NCI-H446 treated with DMSO at 0.1 percent for 48 hours (cell line): ENCODE data around the gene ERBB4.

ENCODE experiments used
- DNase-seq: peaks from one replicate; lab custom pipeline; 2025; lab: John Stamatoyannopoulos, UW

Gene ERBB4

GRCh38 chr2:211835695-211836094 lies 702.9 kb downstream of the ERBB4 start:
- DNase-seq: no peak

- no peak for DNase-seq
Measured at GRCh38 chr2:211833582-211834279, 704.9 kb downstream of the ERBB4 start.

- DNase-seq: no peak
Measured at GRCh38 chr2:211829725-211830124, 708.9 kb downstream of the ERBB4 start.

DNA sequence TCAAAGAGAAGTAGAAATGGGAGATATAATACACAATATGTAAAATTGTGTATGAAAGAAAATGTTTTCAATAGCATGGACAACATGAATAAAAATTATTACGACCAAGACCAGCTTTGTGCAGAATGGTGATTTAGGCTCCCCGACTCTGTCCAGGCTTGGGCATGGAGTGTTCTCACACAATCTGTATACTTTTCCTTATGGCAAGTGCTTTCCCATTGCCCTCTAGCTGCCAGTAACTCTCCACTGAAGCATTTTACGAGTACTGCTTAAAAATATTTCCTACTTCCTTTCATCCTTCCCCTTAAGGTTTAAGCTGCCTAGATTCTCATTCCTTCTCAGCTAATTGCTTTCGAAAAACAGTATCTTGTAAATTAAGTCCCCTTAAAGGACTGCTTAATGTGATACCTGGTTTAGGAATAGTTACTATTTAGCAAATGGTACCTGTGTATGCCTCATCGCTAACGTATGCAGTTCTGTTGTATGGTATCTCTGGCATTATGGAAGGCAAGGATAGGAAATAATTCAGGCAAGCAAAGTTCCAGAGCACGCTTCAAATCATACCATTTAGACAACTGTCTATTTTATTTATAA lies 714.6 kb downstream of the ERBB4 start:
- no peak for DNase-seq

GRCh38 chr2:211822686-211823335 lies 715.8 kb downstream of the ERBB4 start:
- DNase-seq: no peak

DNA sequence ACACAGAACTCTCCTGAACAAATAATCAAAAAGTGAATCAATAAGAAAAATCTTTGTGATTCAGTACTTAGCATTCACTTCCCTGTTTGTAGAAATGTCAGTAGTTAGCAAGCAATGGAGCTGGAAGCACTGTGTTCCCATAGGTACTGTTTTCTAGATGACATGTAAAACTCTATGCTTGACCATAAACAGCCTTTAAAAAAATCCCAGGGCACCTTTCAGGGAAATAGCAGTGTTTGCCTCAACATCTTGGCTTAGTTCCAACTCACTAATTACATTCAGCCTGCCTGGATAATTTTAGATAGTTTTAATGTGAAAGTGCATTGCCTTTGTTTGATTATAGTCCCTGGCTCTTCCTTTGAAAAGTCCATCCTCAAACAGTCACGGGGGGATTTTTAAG lies 721.8 kb downstream of the ERBB4 start:
- DNase-seq: peak; percentile 33

- no peak for DNase-seq
Measured at GRCh38 chr2:211812587-211812986, 726.0 kb downstream of the ERBB4 start.

DNA sequence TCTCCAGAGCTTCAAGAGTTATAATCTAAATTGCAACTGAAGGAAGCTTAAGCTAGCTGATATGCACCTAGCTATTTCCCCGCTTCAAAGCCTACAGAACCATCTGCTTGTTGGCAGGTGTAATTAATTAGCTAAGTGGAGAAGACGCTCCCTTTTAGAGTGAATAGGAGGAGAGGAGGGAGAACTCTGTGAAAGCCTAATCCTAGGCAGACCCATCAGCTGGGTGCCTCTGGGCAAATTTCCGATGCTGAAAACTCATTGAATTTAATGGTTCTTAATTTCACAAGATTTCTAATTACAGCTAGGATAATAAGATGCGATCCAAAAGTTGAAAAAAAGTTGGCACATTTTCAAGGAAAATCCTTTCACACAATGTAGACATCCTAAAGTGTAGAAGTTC lies 735.9 kb downstream of the ERBB4 start:
- peak; percentile 79 for DNase-seq

- no peak for DNase-seq
Measured at GRCh38 chr2:211800001-211800400, 738.6 kb downstream of the ERBB4 start.

- DNase-seq: no peak
Measured at GRCh38 chr2:211798868-211799267, 739.7 kb downstream of the ERBB4 start.

- DNase-seq: no peak
Measured at GRCh38 chr2:211793690-211794089, 744.9 kb downstream of the ERBB4 start.

DNA sequence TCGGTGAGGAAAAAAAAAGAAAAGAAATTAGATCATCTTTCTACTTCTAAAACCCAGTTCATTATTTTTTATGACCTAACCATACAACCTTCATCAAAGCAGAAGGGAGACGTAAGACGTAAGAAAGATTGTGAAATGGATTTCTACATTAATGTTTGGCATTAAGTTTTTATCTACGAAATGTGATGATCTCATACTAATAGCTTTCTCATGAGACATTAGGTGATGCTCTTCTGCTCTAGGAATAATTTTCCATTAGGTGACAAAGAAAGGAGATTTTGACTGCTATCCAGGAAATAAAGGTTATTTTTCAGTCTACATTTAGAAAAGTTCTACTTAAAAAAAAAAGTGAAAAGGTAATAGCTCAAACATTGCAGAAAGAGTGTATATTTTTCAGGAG lies 748.6 kb downstream of the ERBB4 start:
- DNase-seq: no peak

GRCh38 chr2:211766689-211767088 lies 771.9 kb downstream of the ERBB4 start:
- DNase-seq: no peak

DNA sequence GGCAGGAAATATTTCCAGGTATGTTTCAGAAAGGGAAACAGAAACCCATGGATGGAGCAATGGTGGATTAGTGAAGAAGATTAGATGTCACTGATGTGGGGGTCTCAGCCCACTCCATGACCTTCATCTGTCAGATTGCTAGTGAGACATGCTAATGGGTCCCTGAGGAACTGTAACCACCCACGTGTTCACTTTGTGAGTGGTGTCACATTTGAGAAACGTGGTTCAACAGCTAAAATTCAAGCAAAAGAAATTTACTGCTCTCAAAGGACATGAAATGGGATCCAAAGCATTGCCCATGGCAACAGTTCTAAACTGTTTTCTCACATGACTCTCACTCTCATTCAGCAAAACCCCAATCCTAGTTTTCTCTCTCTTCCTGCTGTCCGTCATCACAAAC lies 776.1 kb downstream of the ERBB4 start:
- no peak for DNase-seq

DNA sequence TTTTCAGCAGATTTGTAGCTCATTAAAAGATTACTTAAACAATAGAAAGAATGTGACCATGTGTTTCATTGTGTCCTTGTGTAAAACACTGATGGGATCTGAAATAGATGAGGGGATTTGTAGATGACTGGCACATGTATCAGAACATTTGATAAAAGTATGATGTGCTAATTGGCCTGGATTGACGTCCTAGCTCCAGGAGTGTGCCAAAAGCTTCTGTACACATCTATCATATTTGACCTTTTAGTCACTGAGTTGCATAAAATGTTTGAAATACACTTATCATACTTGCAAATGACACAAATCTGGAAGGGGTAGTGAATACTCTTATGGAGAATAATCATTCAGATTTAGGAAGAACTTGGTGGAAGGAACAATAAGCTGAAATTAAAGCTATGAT lies 778.5 kb downstream of the ERBB4 start:
- no peak for DNase-seq

DNA sequence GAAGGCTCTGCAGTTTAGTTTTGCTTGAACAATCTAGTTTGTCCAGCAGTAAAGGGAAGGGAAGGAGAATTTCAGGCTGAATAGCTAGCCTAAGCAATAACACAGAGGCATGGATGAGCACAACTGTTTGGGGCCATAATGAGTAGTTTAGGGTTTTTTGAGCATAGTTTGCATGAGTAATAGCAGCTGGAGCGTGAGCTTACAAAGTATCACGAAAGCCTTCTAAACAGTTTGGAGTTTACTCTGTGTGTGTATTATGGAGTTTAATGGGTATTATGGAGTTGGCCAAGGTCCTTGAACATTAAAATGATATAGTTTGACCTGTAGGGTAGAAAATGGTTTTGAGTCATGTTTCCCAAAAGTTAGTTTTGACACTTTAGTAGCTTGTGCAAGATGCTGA lies 782.3 kb downstream of the ERBB4 start:
- DNase-seq: no peak

- no peak for DNase-seq
Measured at GRCh38 chr2:211755187-211755586, 783.4 kb downstream of the ERBB4 start.

- DNase-seq: peak; percentile 25
Measured at GRCh38 chr2:211751848-211752247, 786.8 kb downstream of the ERBB4 start.

GRCh38 chr2:211748339-211748738 lies 790.3 kb downstream of the ERBB4 start:
- DNase-seq: no peak

DNA sequence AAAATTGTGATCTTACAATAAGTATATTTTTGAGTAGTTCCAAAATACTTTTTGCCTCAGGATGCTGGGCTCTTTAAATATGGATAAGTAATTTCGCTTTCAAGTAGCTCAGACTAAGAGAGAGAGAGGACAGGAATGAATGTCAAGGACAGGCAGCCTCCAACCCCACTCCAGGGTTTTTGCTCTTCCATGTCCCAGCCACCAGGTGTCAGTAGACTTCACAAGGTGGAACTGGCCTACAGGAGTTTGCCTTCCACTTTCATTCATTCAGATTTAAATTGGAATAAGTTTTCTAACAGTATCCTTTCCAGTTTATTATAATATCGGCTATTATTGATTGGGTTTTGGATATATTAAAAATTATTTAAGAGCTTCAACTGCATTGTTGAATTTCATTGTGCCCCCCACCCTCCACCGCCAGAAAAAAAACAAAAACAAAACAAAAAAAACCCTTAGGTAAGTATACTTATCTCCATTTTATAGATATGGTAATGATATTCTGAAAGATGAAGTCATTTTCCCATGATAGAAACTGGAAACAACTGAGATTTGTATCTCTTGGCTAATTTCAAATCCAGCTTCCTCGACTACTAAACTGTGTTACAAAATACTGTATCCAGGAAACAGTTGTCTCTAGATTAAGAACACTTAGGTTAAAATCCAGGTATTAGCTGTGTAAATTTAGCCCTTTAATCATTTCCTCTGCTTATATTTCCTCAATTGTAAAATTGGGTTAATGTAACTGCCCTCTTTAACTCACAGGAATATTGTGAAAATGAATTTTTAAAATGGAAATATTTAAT lies 793.1 kb downstream of the ERBB4 start:
- peak; percentile 56 for DNase-seq

DNA sequence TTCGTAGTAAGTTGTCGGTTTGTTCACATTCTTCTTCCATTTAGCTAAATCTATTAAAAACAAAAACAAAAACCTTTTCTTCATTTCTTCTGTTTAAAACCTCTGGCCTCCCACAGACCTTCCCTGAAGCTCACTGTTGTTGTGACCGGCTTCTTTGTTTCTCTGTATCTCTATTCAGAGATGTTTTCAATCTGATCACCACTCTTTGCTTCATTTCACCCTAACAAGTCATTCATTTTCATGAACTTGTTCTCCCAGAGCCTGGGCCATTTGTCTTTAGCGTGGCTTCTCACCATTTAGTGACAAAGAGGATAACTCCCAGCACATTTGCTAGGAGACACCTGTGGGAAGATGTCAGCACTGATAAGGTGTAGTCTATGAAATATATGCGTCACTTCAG lies 794.2 kb downstream of the ERBB4 start:
- DNase-seq: no peak

DNA sequence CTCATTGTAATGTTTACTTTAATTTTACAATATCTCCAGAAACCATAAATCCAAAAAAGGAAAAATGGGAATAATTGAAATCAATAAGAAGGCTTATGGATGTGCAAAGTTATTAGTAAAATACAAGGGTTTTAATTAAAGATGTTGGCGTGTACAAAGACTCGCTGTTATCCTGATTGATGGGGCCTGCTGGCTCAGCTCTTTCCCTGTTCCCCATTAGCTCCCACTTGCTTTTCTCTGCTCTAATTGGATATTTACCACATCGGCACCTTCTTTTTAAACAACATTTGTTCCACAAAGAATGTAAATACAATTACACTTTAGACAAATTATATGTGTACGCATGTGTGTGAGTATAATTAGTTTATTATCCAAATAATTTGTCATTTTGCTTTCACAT lies 796.6 kb downstream of the ERBB4 start:
- no peak for DNase-seq

- no peak for DNase-seq
Measured at GRCh38 chr2:211737282-211737681, 801.3 kb downstream of the ERBB4 start.
